Adipose tissue (tissue), 3 donors: ENCODE measurements around the gene OR6J1. TPM values are rescaled to one million over a fixed set of nuclear protein-coding genes. Genes with fewer than 3 reads are reported as not detected.
"Not testable (repeated sequence)": the region's sequence is repeated elsewhere in the genome, so short reads cannot be mapped to it uniquely, and the experiment has no call there.

ENCODE experiments used
- H3K27ac ChIP-seq: one replicate; pipeline ENCODE4 v1.5.1; 2013; ENCODE audit warnings: low read depth, low read length
- WGBS, 3 donors: extraction: QIAGEN DNeasy Blood & Tissue Kit; methylation state at CpG; one replicate each; pipeline ENCODE4 v1.1.7; 2013; 5-methylcytosine and 5-hydroxymethylcytosine counted together
- polyA plus RNA-seq, 3 donors: library from polyadenylated mRNA; stranded (reverse); fragments of 200-250 nt; gene quantifications; one replicate each; pipeline ENCODE4 v1.2.3, GENCODE V29; 2013
- donor health status: healthy with polysubstance abuse.
- donor health status: Bipolar disorder and iron deficiency.
- donor health status: healthy.

Gene OR6J1
- polyA plus RNA-seq, result not detected

DNA sequence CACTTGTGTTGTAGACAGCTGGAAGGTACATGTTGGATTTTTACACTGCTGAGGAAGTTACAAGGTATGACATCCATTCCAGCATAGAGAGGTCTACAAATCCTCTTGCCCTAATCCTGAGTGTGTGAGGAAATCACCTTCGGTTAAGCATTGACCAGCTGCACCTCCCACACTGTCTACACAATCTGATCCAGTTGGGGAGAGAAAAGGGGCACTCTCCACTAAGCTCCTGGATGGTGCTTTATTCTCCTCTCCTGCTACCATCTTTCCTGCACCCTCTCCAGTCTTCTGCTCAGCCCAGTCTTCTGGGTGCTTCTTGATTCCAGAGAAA, at the start of gene OR6J1:
Gene OR6J1, minus strand, starts transcription at position 48 of the 331 bp plus-strand sequence. CDS start 9,541 bp downstream, outside the sequence.
- no peak within 1 kb of the TSS for H3K27ac ChIP-seq
- WGBS, 3 donors, result 35 to 77% (median 71%) methylated on average over 1 of the region's 1 CpG

DNA sequence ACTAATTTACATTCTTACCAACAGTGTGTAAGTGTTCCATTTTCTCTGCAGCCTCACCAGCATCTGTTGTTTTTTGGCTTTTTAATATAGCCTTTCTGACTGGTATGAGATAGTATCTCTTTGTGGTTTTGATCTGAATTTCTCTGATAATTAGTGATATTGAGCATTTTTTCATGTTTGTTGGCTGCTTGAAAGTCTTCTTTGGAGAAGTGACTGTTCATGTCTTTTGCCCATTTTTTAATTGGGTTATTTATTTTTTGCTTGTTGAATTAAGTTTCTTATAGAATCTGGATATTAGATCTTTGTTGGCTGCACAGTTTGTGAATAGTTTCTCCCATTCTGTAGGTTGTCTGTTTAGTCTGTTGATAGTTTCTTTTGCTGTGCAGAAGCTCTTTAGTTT, 48.0 kb upstream of the OR6J1 start:
- H3K27ac ChIP-seq, result no peak overlapping the region

- 48 to 61% (median 57%) methylated on average over 2 of the region's 2 CpGs for WGBS, 3 donors
- H3K27ac ChIP-seq, result no peak overlapping the region
Observed at GRCh38 chr14:22691171-22691570, 47.0 kb upstream of the OR6J1 start.

GRCh38 chr14:22689199-22689598, 45.0 kb upstream of the OR6J1 start:
- WGBS, 3 donors, result 42 to 51% (median 50%) methylated on average over 1 of the region's 1 CpG
- H3K27ac ChIP-seq, result no peak overlapping the region

GRCh38 chr14:22687969-22688368, 43.8 kb upstream of the OR6J1 start:
- WGBS, 3 donors, result 92 to 97% (median 92%) methylated on average over 3 of the region's 3 CpGs
- not testable (repeated sequence) for H3K27ac ChIP-seq

DNA sequence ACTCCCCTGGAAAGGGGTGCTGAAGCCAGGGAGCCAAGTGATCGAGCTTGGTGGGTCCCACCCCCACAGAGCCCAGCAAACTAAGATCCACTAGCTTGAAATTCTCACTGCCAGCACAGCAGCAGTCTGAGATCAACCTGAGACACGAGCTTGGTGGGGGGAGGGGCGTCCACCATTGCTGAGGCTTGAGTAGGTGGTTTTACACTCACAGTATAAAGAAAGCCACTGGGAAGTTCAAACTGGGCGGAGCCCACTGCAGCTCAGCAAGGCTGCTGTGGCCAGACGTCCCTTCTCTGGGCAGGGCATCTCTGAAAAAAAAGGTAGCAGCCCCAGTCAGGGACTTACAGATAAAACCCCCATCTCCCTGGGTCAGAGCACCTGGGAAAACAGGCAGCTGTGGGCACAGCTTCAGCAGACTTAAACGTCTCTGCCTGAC, 42.0 kb upstream of the OR6J1 start:
- WGBS, 3 donors, result 7 to 37% (median 35%) methylated on average over 6 of the region's 6 CpGs
- H3K27ac ChIP-seq, result not testable (repeated sequence)

- no peak overlapping the region for H3K27ac ChIP-seq
- 52 to 63% (median 53%) methylated on average over 3 to 4 of the region's 4 CpGs for WGBS, 3 donors
Observed at GRCh38 chr14:22685467-22685866, 41.3 kb upstream of the OR6J1 start.

DNA sequence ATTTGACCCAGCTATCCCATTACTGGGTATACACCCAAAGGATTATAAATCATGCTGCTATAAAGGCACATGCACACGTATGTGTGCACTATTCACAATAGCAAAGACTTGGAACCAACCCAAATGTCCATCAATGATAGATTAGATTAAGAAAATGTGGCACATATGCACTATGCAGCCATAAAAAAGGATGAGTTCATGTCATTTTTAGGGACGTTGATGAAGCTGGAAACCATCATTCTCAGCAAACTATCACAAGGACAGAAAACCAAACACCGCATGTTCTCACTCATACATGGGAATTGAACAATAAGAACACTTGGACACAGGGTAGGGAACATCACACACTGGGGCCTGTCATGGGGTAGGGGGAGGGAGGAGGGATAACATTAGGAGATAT, 39.3 kb upstream of the OR6J1 start:
- 62 to 78% (median 71%) methylated on average over 3 of the region's 3 CpGs for WGBS, 3 donors
- H3K27ac ChIP-seq, result not testable (repeated sequence)

- 87 to 93% (median 91%) methylated on average over 2 of the region's 2 CpGs for WGBS, 3 donors
- H3K27ac ChIP-seq, result no peak overlapping the region
Observed at GRCh38 chr14:22678221-22678620, 34.1 kb upstream of the OR6J1 start.

DNA sequence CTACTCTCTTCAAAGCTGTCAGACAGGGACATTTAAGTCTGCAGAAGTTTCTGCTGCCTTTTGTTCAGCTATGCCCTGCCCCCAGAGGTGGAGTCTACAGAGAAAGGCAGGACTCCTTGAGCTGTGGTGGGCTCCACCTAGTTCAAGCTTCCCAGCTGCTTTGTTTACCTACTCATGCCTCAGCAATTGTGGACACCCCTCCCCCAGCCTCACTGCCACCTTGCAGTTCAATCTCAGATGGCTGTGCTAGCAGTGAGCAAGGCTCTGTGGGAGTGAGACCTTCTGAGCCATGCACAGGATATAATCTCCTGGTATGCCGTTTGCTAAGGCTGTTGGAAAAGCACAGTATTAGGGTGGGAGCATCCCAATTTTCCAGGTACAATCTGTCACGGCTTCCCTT, 33.4 kb upstream of the OR6J1 start:
- WGBS, 3 donors, result 64 to 70% (median 66%) methylated on average over 2 of the region's 2 CpGs
- not testable (repeated sequence) for H3K27ac ChIP-seq

DNA sequence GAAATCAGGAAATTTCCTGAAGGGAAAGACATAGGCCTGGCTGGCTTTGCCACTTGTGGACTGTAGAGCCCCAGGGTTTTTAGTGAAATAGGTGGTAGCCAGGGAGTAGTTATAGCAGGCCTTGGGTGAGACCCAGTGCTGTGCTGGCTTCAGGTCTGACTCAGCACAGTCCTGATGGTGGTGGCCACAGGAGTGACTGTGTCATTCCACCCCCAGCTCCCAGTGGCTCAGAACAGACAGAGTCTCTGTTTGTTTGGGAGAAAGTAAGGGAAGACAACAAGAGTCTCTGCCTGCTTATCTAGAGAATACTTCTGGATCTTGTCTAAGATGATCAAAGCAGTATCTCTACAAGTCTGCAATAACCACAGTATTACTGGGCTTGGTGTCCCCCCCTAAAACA, 27.5 kb upstream of the OR6J1 start:
- H3K27ac ChIP-seq, result no peak overlapping the region

DNA sequence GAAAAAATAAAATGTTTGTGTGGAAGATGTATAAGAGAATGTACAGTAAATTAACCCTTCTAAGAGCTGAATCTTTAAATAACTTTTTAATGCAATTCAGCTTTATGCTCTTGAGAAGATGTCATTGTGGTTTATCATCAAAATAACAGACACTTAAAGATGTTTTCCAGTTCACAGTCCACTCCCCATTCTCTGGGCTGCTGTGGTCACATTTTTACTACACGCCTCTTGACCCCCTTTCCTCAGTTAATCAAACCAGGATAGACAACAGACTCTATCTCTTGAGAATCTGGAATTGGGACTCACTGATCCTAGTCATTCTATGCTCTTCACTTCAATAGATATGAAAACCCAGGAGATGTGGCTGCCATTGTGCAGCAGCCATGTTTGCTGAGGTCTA, 24.7 kb upstream of the OR6J1 start:
- no peak overlapping the region for H3K27ac ChIP-seq
- 67 to 90% (median 82%) methylated on average over 1 of the region's 1 CpG for WGBS, 3 donors

DNA sequence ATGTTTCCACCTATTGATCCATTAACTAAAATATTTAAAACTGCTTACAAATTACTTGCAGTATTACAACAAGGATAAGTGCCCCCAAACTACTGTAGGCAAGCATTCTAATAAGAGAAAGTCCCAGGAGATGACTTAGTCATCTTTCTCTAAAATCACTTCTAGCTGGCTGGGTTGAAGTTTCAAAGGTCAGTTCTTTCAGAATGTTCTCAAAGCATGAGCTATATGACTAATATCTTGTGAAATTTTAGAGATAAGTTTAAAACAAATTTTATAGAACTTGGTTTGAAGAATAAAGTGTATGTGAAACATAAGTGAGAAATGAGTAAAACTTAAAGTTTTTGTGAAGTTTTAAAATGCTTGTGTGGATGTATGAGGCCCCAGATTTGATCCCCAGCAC, 24.3 kb upstream of the OR6J1 start:
- H3K27ac ChIP-seq, result no peak overlapping the region

- 70 to 91% (median 77%) methylated on average over 3 of the region's 3 CpGs for WGBS, 3 donors
- no peak overlapping the region for H3K27ac ChIP-seq
Observed at GRCh38 chr14:22667881-22668280, 23.7 kb upstream of the OR6J1 start.

DNA sequence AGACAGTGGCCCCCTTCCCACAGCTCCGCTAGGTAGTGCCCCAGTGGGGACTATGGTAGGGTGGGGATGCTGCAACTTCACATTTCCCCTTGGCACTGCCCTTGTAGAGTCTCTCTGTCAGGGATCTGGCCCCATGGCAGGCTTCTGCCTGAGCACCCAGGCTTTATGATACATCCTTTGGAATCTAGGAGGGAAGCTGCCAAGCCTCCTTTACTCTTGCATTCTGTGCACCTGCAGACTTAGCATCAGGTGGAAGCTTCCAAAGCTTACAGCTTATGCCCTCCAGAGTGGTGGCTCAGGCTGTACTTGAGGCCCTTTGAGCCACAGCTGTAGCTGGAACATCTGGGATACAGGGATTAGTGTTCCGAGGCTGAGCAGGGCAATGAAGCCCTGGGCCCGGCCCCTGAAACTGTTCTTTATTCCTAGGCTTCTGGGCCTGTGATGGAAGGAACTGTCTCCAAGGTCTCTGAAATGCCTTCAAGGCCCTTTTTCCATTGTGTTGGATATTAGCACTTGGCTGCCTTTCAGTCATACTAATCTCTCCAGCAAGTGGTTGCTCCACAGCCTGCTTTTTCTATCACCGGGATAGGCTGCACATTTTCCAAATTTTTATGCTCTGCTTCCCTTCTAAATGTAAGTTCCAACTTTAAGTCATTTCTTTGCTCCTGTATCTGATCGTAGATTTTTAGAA, 22.2 kb upstream of the OR6J1 start:
- 81 to 85% (median 82%) methylated on average over 5 of the region's 5 CpGs for WGBS, 3 donors
- H3K27ac ChIP-seq, result no peak overlapping the region

DNA sequence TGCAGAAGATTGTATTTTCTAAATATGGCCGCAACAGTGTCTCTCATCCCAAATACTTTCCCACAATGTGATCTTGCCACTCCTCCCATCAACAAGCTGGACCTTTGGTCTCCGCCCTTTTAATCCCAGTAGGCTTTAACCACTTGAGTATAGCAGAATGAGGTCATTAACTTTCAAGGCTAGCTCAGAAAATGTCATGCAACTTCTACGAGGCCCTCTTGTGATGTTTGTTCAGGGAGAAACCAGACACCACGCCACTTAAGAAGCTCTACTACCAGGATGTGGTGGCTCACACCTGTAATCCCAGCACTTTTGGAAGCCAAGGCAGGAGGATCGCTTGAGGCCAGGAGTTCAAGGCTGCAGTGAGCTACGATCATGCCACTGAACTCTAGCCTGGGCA, 20.1 kb upstream of the OR6J1 start:
- WGBS, 3 donors, result 70 to 85% (median 76%) methylated on average over 6 of the region's 6 CpGs
- H3K27ac ChIP-seq, result no peak overlapping the region

DNA sequence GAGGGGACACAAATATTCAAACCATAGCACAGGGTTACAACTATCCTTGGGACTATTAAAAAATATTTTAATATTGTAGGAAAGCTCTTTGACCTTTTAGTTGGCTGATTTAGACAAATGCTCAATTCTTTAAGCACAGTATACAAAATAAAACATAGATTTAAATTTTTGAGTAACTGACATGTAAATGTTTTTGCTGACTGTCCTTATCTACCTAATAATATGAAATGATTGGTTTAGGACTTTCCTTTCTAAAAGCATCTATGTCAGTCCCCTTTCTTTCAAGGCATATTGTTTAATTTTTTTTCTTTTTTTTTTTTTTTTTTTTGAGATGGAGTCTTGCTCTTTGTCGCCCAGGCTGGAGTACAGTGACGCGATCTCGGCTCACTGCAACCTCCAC, 16.5 kb upstream of the OR6J1 start:
- H3K27ac ChIP-seq, result no peak overlapping the region
- 93 to 96% (median 94%) methylated on average over 4 of the region's 4 CpGs for WGBS, 3 donors

DNA sequence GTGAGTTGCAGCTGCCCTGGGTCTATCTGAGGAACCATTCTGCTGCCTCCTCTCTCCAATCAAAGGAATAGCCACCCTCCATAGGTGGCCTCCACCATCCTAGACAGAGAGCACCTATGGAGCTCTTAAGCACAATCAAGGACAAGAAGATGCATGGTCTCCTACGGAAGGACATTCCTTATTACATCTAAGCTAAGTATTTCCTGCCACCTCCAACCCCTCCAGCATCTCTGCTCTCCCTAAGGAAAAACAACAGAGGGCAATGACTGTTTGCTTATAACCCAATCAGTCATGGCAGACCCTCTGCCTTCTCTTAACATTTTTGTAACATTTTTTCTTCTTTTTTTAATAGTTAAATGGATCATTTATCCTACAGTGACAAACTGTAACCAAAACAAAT, 14.8 kb upstream of the OR6J1 start:
- WGBS, 3 donors, result 35 to 54% (median 44%) methylated on average over 1 of the region's 1 CpG
- no peak overlapping the region for H3K27ac ChIP-seq

GRCh38 chr14:22657861-22658260, 13.7 kb upstream of the OR6J1 start:
- WGBS, 3 donors, result 75 to 92% (median 80%) methylated on average over 1 of the region's 1 CpG

DNA sequence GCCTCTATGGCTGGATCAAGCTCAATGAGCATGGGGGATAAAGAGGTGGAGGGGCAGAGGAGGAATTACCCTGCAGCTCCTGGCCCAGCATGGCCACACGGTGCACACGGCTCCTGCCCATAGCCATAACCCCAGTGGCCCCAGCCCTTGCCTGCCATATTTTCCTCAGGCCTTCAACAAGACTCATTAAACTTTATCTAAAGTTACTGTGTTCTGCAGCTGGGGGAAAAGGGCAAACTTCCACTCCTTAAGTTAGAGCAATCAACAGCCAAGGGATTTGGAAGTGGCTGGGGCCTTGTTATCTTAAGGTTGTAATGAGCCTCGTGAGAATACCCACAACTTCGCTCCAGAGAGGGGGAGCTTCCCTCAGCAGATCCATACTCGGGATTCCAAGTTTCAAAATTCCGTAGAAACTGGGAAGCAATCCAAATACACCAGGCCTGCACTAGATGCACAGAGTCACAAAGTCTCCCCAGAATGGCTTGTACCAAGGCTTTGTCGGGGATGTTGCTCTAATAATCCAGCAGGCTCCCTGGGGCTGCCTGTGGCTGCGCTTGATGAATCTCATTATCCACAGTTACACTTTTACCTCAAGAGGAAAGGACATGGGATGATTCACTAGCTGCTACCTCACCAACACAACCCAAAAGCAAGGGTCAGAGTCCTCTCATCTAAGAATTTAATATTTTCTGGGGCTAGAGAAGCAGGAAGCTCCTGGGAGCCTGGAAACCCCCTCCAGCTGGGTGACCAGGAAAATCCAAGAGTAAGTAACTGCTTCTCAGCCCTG, 13.0 kb upstream of the OR6J1 start:
- WGBS, 3 donors, result 56 to 78% (median 63%) methylated on average over 8 of the region's 8 CpGs

More at GRCh38 chr14:22657861-22658260, 13.7 kb upstream of the OR6J1 start:
- H3K27ac ChIP-seq, result no peak overlapping the region

More for the DNA sequence above, 13.0 kb upstream of the OR6J1 start:
- H3K27ac ChIP-seq, result no peak overlapping the region
